ENCODE data around the gene NCAM2.
A peak's percentile ranks its signal among the peaks of the same experiment; 100 is the strongest.

The NCAM2 gene

GRCh38 chr21:21057349-21058062, 59.3 kb downstream of the NCAM2 start:
- peak overlapping the region; percentile 9 for H3K4me3 ChIP-seq (ENCODE audit: low read depth, low read length)
- H3K4me1 ChIP-seq (ENCODE audit: control insufficient read depth, insufficient read depth, low read length) = peaks cover 43% of the 10 kb centered on the region
- H3K9ac ChIP-seq (ENCODE audit: low read depth, low read length) = no peak overlapping the region
- H3K27me3 ChIP-seq (ENCODE audit: control insufficient read depth, insufficient read depth, low read length) = no peaks in the 10 kb centered on the region
- peak overlapping the region; percentile 43 for H3K27ac ChIP-seq (ENCODE audit: low read depth, low read length)
- H3K36me3 ChIP-seq (ENCODE audit: control insufficient read depth, insufficient read depth, low read length) = no peaks in the 10 kb centered on the region
- H3K9me3 ChIP-seq (ENCODE audit: control insufficient read depth, insufficient read depth, low read length) = no peaks in the 10 kb centered on the region

GRCh38 chr21:21063828-21064227, 65.6 kb downstream of the NCAM2 start:
- Histone ChIP-seq H3K27me3 (ENCODE audit: control insufficient read depth, insufficient read depth, low read length) (no peaks in the 10 kb centered on the region), H3K4me1 (ENCODE audit: control insufficient read depth, insufficient read depth, low read length) (peaks cover 6% of the 10 kb centered on the region; the same call in 1 of the 2 replicates), H3K9ac (ENCODE audit: low read depth, low read length) (no peak overlapping the region), H3K4me3 (ENCODE audit: low read depth, low read length) (no peak overlapping the region), H3K27ac (ENCODE audit: low read depth, low read length) (no peak overlapping the region), H3K36me3 (ENCODE audit: control insufficient read depth, insufficient read depth, low read length) (no peaks in the 10 kb centered on the region), H3K9me3 (ENCODE audit: control insufficient read depth, insufficient read depth, low read length) (no peaks in the 10 kb centered on the region)

GRCh38 chr21:21064353-21064752, 66.1 kb downstream of the NCAM2 start:
- no peak overlapping the region for H3K9ac ChIP-seq (ENCODE audit: low read depth, low read length)
- H3K9me3 ChIP-seq (ENCODE audit: control insufficient read depth, insufficient read depth, low read length) = no peaks in the 10 kb centered on the region
- no peak overlapping the region for H3K4me3 ChIP-seq (ENCODE audit: low read depth, low read length)
- H3K27ac ChIP-seq (ENCODE audit: low read depth, low read length) = no peak overlapping the region
- 0 out of 2 replicates have a peak, but pooled peaks cover 4% of the 10 kb centered on the region for H3K4me1 ChIP-seq (ENCODE audit: control insufficient read depth, insufficient read depth, low read length)
- H3K36me3 ChIP-seq (ENCODE audit: control insufficient read depth, insufficient read depth, low read length) = no peaks in the 10 kb centered on the region
- H3K27me3 ChIP-seq (ENCODE audit: control insufficient read depth, insufficient read depth, low read length) = no peaks in the 10 kb centered on the region

GRCh38 chr21:21067375-21067774, 69.2 kb downstream of the NCAM2 start:
- H3K9ac ChIP-seq (ENCODE audit: low read depth, low read length) = no peak overlapping the region
- no peaks in the 10 kb centered on the region for H3K27me3 ChIP-seq (ENCODE audit: control insufficient read depth, insufficient read depth, low read length)
- H3K4me1 ChIP-seq (ENCODE audit: control insufficient read depth, insufficient read depth, low read length) = 0 out of 2 replicates have a peak, but pooled peaks cover 2% of the 10 kb centered on the region
- no peak overlapping the region for H3K4me3 ChIP-seq (ENCODE audit: low read depth, low read length)
- H3K36me3 ChIP-seq (ENCODE audit: control insufficient read depth, insufficient read depth, low read length) = no peaks in the 10 kb centered on the region
- H3K9me3 ChIP-seq (ENCODE audit: control insufficient read depth, insufficient read depth, low read length) = no peaks in the 10 kb centered on the region
- H3K27ac ChIP-seq (ENCODE audit: low read depth, low read length) = no peak overlapping the region

GRCh38 chr21:21074305-21074704, 76.1 kb downstream of the NCAM2 start:
- no peaks in the 10 kb centered on the region for H3K36me3 ChIP-seq (ENCODE audit: control insufficient read depth, insufficient read depth, low read length)
- no peak overlapping the region for H3K9ac ChIP-seq (ENCODE audit: low read depth, low read length)
- H3K9me3 ChIP-seq (ENCODE audit: control insufficient read depth, insufficient read depth, low read length) = no peaks in the 10 kb centered on the region
- no peak overlapping the region for H3K27ac ChIP-seq (ENCODE audit: low read depth, low read length)
- no peaks in the 10 kb centered on the region for H3K27me3 ChIP-seq (ENCODE audit: control insufficient read depth, insufficient read depth, low read length)
- H3K4me1 ChIP-seq (ENCODE audit: control insufficient read depth, insufficient read depth, low read length) = no peaks in the 10 kb centered on the region
- H3K4me3 ChIP-seq (ENCODE audit: low read depth, low read length) = no peak overlapping the region

GRCh38 chr21:21076051-21076450, 77.8 kb downstream of the NCAM2 start:
- H3K4me1 ChIP-seq (ENCODE audit: control insufficient read depth, insufficient read depth, low read length) = peaks cover 4% of the 10 kb centered on the region
- no peaks in the 10 kb centered on the region for H3K36me3 ChIP-seq (ENCODE audit: control insufficient read depth, insufficient read depth, low read length)
- no peak overlapping the region for H3K4me3 ChIP-seq (ENCODE audit: low read depth, low read length)
- no peaks in the 10 kb centered on the region for H3K9me3 ChIP-seq (ENCODE audit: control insufficient read depth, insufficient read depth, low read length)
- no peaks in the 10 kb centered on the region for H3K27me3 ChIP-seq (ENCODE audit: control insufficient read depth, insufficient read depth, low read length)
- no peak overlapping the region for H3K27ac ChIP-seq (ENCODE audit: low read depth, low read length)
- H3K9ac ChIP-seq (ENCODE audit: low read depth, low read length) = no peak overlapping the region

GRCh38 chr21:21076491-21076890, 78.3 kb downstream of the NCAM2 start:
- Histone ChIP-seq H3K36me3 (ENCODE audit: control insufficient read depth, insufficient read depth, low read length) (no peaks in the 10 kb centered on the region), H3K9ac (ENCODE audit: low read depth, low read length) (no peak overlapping the region), H3K9me3 (ENCODE audit: control insufficient read depth, insufficient read depth, low read length) (no peaks in the 10 kb centered on the region), H3K4me3 (ENCODE audit: low read depth, low read length) (no peak overlapping the region), H3K27ac (ENCODE audit: low read depth, low read length) (no peak overlapping the region), H3K4me1 (ENCODE audit: control insufficient read depth, insufficient read depth, low read length) (peaks cover 4% of the 10 kb centered on the region), H3K27me3 (ENCODE audit: control insufficient read depth, insufficient read depth, low read length) (no peaks in the 10 kb centered on the region)

GRCh38 chr21:21079646-21080045, 81.4 kb downstream of the NCAM2 start:
- no peak overlapping the region for H3K4me3 ChIP-seq (ENCODE audit: low read depth, low read length)
- no peaks in the 10 kb centered on the region for H3K36me3 ChIP-seq (ENCODE audit: control insufficient read depth, insufficient read depth, low read length)
- H3K4me1 ChIP-seq (ENCODE audit: control insufficient read depth, insufficient read depth, low read length) = peaks cover 4% of the 10 kb centered on the region
- no peaks in the 10 kb centered on the region for H3K27me3 ChIP-seq (ENCODE audit: control insufficient read depth, insufficient read depth, low read length)
- H3K9ac ChIP-seq (ENCODE audit: low read depth, low read length) = no peak overlapping the region
- no peaks in the 10 kb centered on the region for H3K9me3 ChIP-seq (ENCODE audit: control insufficient read depth, insufficient read depth, low read length)
- H3K27ac ChIP-seq (ENCODE audit: low read depth, low read length) = no peak overlapping the region

GRCh38 chr21:21084179-21084578, 86.0 kb downstream of the NCAM2 start:
- H3K4me3 ChIP-seq (ENCODE audit: low read depth, low read length) = no peak overlapping the region
- no peaks in the 10 kb centered on the region for H3K36me3 ChIP-seq (ENCODE audit: control insufficient read depth, insufficient read depth, low read length)
- no peak overlapping the region for H3K9ac ChIP-seq (ENCODE audit: low read depth, low read length)
- no peaks in the 10 kb centered on the region for H3K9me3 ChIP-seq (ENCODE audit: control insufficient read depth, insufficient read depth, low read length)
- H3K27me3 ChIP-seq (ENCODE audit: control insufficient read depth, insufficient read depth, low read length) = no peaks in the 10 kb centered on the region
- no peak overlapping the region for H3K27ac ChIP-seq (ENCODE audit: low read depth, low read length)
- H3K4me1 ChIP-seq (ENCODE audit: control insufficient read depth, insufficient read depth, low read length) = peaks cover 4% of the 10 kb centered on the region

- Histone ChIP-seq H3K36me3 (ENCODE audit: control insufficient read depth, insufficient read depth, low read length) (no peaks in the 10 kb centered on the region), H3K4me1 (ENCODE audit: control insufficient read depth, insufficient read depth, low read length) (no peaks in the 10 kb centered on the region), H3K4me3 (ENCODE audit: low read depth, low read length) (no peak overlapping the region), H3K27ac (ENCODE audit: low read depth, low read length) (no peak overlapping the region), H3K9me3 (ENCODE audit: control insufficient read depth, insufficient read depth, low read length) (no peaks in the 10 kb centered on the region), H3K27me3 (ENCODE audit: control insufficient read depth, insufficient read depth, low read length) (no peaks in the 10 kb centered on the region), H3K9ac (ENCODE audit: low read depth, low read length) (no peak overlapping the region)
Observed at GRCh38 chr21:21085206-21085605, 87.0 kb downstream of the NCAM2 start.

GRCh38 chr21:21096956-21097355, 98.7 kb downstream of the NCAM2 start:
- Histone ChIP-seq H3K27me3 (ENCODE audit: control insufficient read depth, insufficient read depth, low read length) (no peaks in the 10 kb centered on the region), H3K9me3 (ENCODE audit: control insufficient read depth, insufficient read depth, low read length) (no peaks in the 10 kb centered on the region), H3K4me1 (ENCODE audit: control insufficient read depth, insufficient read depth, low read length) (no peaks in the 10 kb centered on the region), H3K9ac (ENCODE audit: low read depth, low read length) (no peak overlapping the region), H3K4me3 (ENCODE audit: low read depth, low read length) (no peak overlapping the region), H3K27ac (ENCODE audit: low read depth, low read length) (no peak overlapping the region), H3K36me3 (ENCODE audit: control insufficient read depth, insufficient read depth, low read length) (no peaks in the 10 kb centered on the region)
